HCT116 (cell line): ENCODE data around the gene GLMN.

Source experiments
- CEBPB ChIP-seq: IDR thresholded peaks from 2 replicates; pipeline ENCODE4 v1.6.1; 2012; ENCODE audit warnings: low read depth
- CTCF ChIP-seq, 3 experiments: fragments of 200-600 bp in 1 of 3; sonication (generic) in 1 of 3; IDR thresholded peaks in 2 of 3; conservative IDR thresholded peaks in 1 of 3; 2 replicates each; pipeline ENCODE4 v1.5.1; 2012 to 2017; ENCODE audit warnings: low read depth in 2 of 3, low read length in 2 of 3, antibody characterized with exemption in 1 of 3, borderline replicate concordance in 1 of 3, control low read depth in 1 of 3, mild to moderate bottlenecking in 1 of 3, mixed read lengths in 1 of 3, mixed run types in 1 of 3, moderate library complexity in 1 of 3; ENCODE audit not compliant: insufficient read depth in 1 of 3
- EZH2 ChIP-seq: fragments of 200-600 bp; sonication (generic); IDR thresholded peaks from 2 replicates; pipeline ENCODE4 v1.6.1; 2017; ENCODE audit warnings: antibody characterized with exemption, mixed run types
- EZH2phosphoT487 ChIP-seq: fragments of 200-600 bp; IDR thresholded peaks from 2 replicates; pipeline ENCODE4 v1.6.1; 2018; ENCODE audit warnings: antibody characterized with exemption, borderline replicate concordance
- FOSL1 ChIP-seq: IDR thresholded peaks from 2 replicates; pipeline ENCODE4 v1.6.1; 2012; ENCODE audit warnings: low read depth
- JUND ChIP-seq: IDR thresholded peaks from 2 replicates; pipeline ENCODE4 v1.6.1; 2012
- POLR2A ChIP-seq: IDR thresholded peaks from 2 replicates; pipeline ENCODE4 v1.7.0; 2011; ENCODE audit warnings: borderline replicate concordance; ENCODE audit not compliant: insufficient read depth, insufficient read length; ENCODE audit errors: extremely low read depth
- RAD21 ChIP-seq: IDR thresholded peaks from 2 replicates; pipeline ENCODE4 v1.6.1; 2012; ENCODE audit warnings: low read depth, mild to moderate bottlenecking
- REST ChIP-seq: IDR thresholded peaks from 2 replicates; pipeline ENCODE4 v1.6.1; 2012; ENCODE audit warnings: low read depth
- SIN3A ChIP-seq: IDR thresholded peaks from 2 replicates; pipeline ENCODE4 v1.6.1; 2012; ENCODE audit warnings: low read depth
- SP1 ChIP-seq: IDR thresholded peaks from 2 replicates; pipeline ENCODE4 v1.6.1; 2012; ENCODE audit warnings: low read depth
- TCF7L2 ChIP-seq: IDR thresholded peaks from 2 replicates; pipeline ENCODE4 v1.7.0; 2011; ENCODE audit warnings: borderline replicate concordance, inconsistent platforms; ENCODE audit not compliant: insufficient read depth, insufficient read length; ENCODE audit errors: extremely low read depth

GRCh38 chr1:92217721-92218120, 81.1 kb downstream of the GLMN start, which contains the start of gene C1orf146:
- TF ChIP-seq TCF7L2, result no peak
- TF ChIP-seq EZH2phosphoT487, result no peak
- TF ChIP-seq POLR2A, result no peak
- TF ChIP-seq CTCF (IDR thresholded peaks at IDR 0.05 in 2 of 3, conservative IDR thresholded peaks at IDR 0.05 in 1 of 3; ENCODE audit: borderline replicate concordance in 1 of 3, insufficient read depth in 1 of 3, low read depth in 2 of 3, low read length in 2 of 3), result no peak
- TF ChIP-seq EZH2, result no peak
- TF ChIP-seq SP1, result no peak
- TF ChIP-seq SIN3A, result no peak
- no peak for TF ChIP-seq REST
- no peak for TF ChIP-seq CEBPB
- no peak for TF ChIP-seq FOSL1
- TF ChIP-seq RAD21, result no peak
- TF ChIP-seq JUND, result no peak
